Tibial artery (tissue), 4 donors: ENCODE measurements around the gene TBC1D20.
A peak's percentile ranks its signal among the peaks of the same experiment; 100 is the strongest.

Source experiments
- DNase-seq, 2 donors: peaks; one replicate each; pipeline ENCODE4 v3.0.0-alpha.2; 2019
- H3K27ac ChIP-seq, 2 donors: fragments of 200-600 bp; sonication (generic) in 1 of 2; 1 replicate in 1 of 2; 2 replicates in 1 of 2; pipeline ENCODE4 v1.5.1; 2018 to 2019; ENCODE audit warnings: mild to moderate bottlenecking in 1 of 2
- H3K27me3 ChIP-seq, 2 donors: fragments of 200-600 bp; sonication (generic) in 1 of 2; one replicate each; pipeline versions ENCODE4 v1.5.1 to v1.6.0; 2016 to 2019
- H3K36me3 ChIP-seq, 3 donors: fragments of 200-600 bp; sonication (generic) in 2 of 3; one replicate each; pipeline ENCODE4 v1.5.1; 2016 to 2019; ENCODE audit warnings: mild to moderate bottlenecking in 2 of 3
- H3K4me1 ChIP-seq, 4 donors: fragments of 200-600 bp; sonication (generic) in 2 of 4; 1 replicate in 3 of 4; 2 replicates in 1 of 4; pipeline ENCODE4 v1.5.1; 2016 to 2019
- H3K4me3 ChIP-seq, 2 donors: fragments of 200-600 bp; sonication (generic) in 1 of 2; 1 replicate in 1 of 2; 2 replicates in 1 of 2; pipeline ENCODE4 v1.5.1; 2018 to 2019; ENCODE audit warnings: mild to moderate bottlenecking in 2 of 2
- H3K9me3 ChIP-seq, 3 donors: fragments of 200-600 bp; sonication (generic) in 1 of 3; one replicate each; pipeline ENCODE4 v1.5.1; 2016 to 2019
- intact Hi-C: fragments of 100-400 bp; cut with DNase I; formaldehyde crosslinking; loops from one replicate; pipeline ENCODE4 v1.15.0; 2023; ENCODE audit warnings: low total_unique reads
- TF ChIP-seq, protein P1 (sequence below), 2 experiments: fragments of 200-600 bp in 1 of 2; fragments of 450-650 bp in 1 of 2; IDR thresholded peaks; one replicate each; pipeline ENCODE4 v1.5.1; 2017 to 2019; ENCODE audit warnings: antibody characterized with exemption in 2 of 2, mild to moderate bottlenecking in 1 of 2, moderate library complexity in 1 of 2

The TBC1D20 gene

DNA sequence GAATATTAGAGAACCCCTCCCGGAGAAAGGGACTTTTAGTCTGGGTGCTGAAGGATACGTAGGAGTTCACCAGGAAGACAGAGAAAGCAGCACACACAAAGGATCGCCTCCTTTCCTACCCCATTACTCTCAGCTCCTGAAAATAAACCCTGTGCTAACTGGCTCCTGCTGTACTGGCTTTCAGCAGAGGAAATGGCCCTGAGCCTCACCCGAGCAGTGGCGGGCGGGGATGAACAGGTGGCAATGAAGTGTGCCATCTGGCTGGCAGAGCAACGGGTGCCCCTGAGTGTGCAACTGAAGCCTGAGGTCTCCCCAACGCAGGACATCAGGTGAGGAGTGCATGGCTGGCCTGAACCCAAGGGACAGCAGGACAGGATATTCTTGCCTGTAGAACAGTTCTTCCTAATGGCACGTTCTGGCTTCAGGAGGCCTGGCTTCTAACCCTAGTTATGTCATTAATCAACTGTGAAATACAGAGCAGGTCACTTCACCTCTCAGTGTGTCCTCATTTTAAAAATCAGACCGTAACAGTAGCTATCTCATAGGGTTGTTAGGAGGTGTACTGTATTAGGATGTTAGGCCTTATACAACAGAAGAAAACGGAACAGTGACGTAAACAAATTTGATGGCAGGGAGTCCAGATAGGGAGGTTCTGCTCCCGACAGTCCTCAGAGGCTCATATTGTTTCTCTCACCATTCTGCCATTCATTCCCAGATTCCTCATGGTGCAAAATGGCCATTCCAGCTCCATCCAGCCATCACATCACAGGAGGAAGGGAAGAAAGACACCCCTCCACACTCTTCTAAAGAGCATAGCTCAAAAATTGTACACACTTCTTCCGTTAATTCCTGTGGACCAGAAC, 52.4 kb downstream of the TBC1D20 start:
- intact Hi-C loops = loop anchor here (5.0 kb wide), 3 partner anchors 52 to 132 kb away; partner anchors contain the start of genes CSNK2A1 and TBC1D20
- H3K27ac ChIP-seq = peak overlapping the region; percentile 90 to 94
- DNase-seq = peak in 1 of 2 donors; percentile 48

DNA sequence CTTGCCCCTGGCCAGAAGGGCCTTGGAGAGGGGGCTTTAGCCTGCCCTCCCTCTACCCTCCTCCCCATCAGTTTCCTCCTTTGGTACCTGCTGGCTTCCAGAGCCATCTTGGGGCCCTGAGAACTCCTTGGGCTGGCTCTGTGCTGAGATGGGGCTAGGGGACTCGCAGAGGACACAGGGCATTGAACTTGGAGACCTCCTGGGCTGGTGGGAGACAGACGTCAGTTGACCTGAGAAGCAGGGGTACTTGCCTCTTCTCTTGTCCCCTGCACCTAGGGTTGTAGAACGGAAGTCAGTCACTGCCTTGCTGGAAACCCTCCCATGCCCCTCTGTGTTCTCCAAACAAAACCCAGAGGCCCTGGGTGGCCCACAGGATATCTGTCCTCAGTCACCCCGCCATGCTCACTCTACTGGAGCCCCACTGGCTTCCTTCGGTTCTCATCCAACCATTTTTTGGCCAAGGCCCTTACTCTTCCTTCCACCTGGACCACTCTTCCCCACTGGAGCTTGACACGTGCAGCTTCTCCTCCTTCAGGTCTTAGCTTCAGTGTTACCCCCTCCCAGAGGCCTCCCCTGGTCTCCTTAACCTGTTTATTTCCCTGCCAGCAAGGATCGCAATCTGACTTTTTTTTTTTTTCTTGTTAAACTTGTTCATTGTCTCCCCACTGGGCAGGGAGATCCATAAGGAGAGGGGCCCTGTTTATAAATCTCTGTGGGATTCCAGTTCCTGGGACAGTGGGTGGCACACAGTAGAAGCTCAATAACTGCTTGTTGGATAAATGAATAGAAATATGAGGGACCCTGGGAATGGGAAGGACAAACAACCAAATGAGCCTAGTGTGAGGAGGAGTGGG, 53.3 kb downstream of the TBC1D20 start:
- Histone ChIP-seq H3K9me3 (no peaks in the 10 kb centered on the region), H3K27me3 (no peaks in the 10 kb centered on the region), H3K27ac (peak overlapping the region; percentile 90 to 94), H3K4me1 (peaks cover 0 to 26% (median 16%) of the 10 kb centered on the region in 4 donors), H3K4me3 (peak overlapping the region; percentile 89 to 100), H3K36me3 (peaks cover 8 to 24% (median 12%) of the 10 kb centered on the region in 3 donors)
- intact Hi-C loops = loop anchor here (5.0 kb wide), 3 partner anchors 53 to 133 kb away; partner anchors contain the start of genes CSNK2A1 and TBC1D20
- TF ChIP-seq, protein P1, sequence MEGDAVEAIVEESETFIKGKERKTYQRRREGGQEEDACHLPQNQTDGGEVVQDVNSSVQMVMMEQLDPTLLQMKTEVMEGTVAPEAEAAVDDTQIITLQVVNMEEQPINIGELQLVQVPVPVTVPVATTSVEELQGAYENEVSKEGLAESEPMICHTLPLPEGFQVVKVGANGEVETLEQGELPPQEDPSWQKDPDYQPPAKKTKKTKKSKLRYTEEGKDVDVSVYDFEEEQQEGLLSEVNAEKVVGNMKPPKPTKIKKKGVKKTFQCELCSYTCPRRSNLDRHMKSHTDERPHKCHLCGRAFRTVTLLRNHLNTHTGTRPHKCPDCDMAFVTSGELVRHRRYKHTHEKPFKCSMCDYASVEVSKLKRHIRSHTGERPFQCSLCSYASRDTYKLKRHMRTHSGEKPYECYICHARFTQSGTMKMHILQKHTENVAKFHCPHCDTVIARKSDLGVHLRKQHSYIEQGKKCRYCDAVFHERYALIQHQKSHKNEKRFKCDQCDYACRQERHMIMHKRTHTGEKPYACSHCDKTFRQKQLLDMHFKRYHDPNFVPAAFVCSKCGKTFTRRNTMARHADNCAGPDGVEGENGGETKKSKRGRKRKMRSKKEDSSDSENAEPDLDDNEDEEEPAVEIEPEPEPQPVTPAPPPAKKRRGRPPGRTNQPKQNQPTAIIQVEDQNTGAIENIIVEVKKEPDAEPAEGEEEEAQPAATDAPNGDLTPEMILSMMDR (IDR thresholded peaks at IDR 0.05) = no peak
- DNase-seq = peak in 1 of 2 donors; percentile 63

More for the DNA sequence above, 52.4 kb downstream of the TBC1D20 start:
- no peaks in the 10 kb centered on the region for H3K27me3 ChIP-seq
- no peaks in the 10 kb centered on the region for H3K9me3 ChIP-seq
- TF ChIP-seq, protein P1 (IDR thresholded peaks at IDR 0.05) = no peak
- H3K4me1 ChIP-seq = peaks cover 0 to 26% (median 16%) of the 10 kb centered on the region in 4 donors
- H3K36me3 ChIP-seq = peaks cover 8 to 24% (median 12%) of the 10 kb centered on the region in 3 donors
- peak overlapping the region; percentile 89 to 100 for H3K4me3 ChIP-seq

DNA sequence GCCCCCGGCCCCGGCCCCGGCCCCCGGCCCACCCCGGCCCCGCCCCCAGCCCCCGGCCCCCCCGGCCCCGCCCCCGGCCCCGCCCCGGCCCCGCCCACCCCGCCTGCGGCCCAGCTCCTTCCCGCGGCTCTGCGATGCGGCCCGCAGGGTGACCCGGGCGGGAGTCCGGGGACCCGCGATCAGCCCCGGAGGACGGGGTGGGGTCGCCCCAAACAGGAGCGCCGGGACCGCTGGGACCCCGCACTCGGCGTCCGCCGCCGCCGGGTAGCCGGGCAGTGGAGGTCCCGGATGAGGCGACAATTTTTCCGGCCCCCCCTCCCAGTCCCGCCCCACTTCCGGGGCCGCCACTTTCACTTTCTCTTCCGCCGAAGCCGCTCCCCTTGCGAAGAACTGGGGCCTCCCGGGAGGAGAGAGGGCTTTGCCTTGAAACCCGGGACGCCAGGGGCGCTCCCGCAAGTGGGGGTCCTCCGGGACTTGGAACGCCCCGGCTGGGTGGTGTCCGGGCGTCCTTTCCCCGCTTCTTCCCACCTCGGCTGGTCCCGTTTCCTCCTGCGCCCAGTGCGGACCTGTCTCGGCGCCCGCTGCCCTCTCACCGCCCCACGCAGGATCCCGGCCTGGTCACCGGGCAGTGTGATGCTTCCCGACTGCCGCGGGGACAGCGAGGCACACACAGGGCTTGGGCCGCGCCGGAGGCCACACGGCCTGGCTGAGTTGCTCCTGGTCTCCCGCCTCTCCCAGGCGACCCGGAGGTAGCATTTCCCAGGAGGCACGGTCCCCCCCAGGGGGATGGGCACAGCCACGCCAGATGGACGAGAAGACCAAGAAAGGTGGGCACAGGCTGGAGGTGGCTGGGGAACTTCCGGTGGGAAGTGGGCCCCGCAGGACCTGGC, 54.1 kb downstream of the TBC1D20 start, which contains the start of gene RBCK1:
RBCK1 (plus strand) TSS at position 347 of the 890 bp plus-strand sequence; CDS start at position 806, 459 bp downstream.
- Histone ChIP-seq H3K36me3 (peaks cover 8 to 24% (median 12%) of the 10 kb centered on the region in 3 donors), H3K27me3 (no peaks in the 10 kb centered on the region), H3K4me1 (peaks cover 0 to 26% (median 16%) of the 10 kb centered on the region in 4 donors), H3K4me3 (peak within 1 kb of the TSS; percentile 89 to 100), H3K27ac (peak within 1 kb of the TSS; percentile 90 to 94), H3K9me3 (no peaks in the 10 kb centered on the region)
- TF ChIP-seq, protein P1 (IDR thresholded peaks at IDR 0.05) = no peak
- intact Hi-C loops = loop anchor here (5.0 kb wide), 3 partner anchors 54 to 134 kb away; partner anchors contain the start of genes CSNK2A1 and TBC1D20
- peak; percentile 75 to 93 for DNase-seq

DNA sequence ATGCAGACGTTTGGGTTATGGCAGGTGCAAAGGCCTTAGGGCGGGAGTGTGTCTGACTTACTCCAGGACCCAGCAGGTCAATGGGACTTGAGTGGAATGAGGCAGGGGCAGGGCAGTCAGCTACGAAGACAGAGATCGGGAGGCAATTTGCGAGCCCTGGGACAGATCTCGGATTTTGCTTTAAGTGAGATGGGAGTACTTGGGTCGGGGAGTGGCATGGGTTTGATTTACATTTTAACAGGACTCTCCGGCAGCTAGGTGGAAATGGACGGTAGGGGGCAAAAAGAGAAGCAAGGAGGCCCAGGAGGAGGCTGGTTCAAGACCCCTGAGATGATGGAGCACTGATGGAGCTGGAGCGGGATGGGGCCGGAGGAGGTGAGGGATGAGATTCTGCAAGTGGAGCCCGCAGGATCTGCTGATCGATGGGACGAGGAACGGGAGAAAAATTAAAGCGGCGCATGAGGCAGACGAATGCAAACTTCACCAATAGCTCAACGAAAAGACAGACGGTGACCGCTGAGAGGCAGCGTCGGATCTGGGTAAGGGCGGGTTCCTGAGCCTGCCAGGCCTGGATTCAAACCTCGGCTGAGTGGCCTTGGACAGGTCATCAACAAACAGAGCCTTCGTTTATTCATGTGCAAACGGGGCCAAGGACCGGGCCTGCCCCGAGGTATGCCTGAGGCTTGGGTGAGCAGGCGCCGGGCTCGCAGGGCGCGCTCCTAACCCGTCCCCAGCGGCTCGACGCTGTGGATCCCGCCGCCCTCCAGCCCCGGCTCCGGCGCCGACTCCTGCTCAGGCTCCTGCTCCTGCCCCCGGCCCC, 55.0 kb downstream of the TBC1D20 start:
- peak; percentile 75 to 87 for DNase-seq
- H3K4me1 ChIP-seq = peaks cover 0 to 26% (median 16%) of the 10 kb centered on the region in 4 donors
- H3K27ac ChIP-seq = peak overlapping the region; percentile 90 to 94
- H3K27me3 ChIP-seq = no peaks in the 10 kb centered on the region
- TF ChIP-seq, protein P1 (IDR thresholded peaks at IDR 0.05) = no peak
- H3K36me3 ChIP-seq = peaks cover 8 to 23% (median 11%) of the 10 kb centered on the region in 3 donors
- H3K9me3 ChIP-seq = no peaks in the 10 kb centered on the region
- intact Hi-C loops = loop anchor here (5.0 kb wide), 3 partner anchors 55 to 135 kb away; partner anchors contain the start of genes CSNK2A1 and TBC1D20
- H3K4me3 ChIP-seq = peak overlapping the region; percentile 89 to 100
